Keratinocyte (primary cell): ENCODE results near the gene CAMSAP1. TPM values are rescaled to one million over a fixed set of nuclear protein-coding genes. Genes with fewer than 3 reads are reported as not detected.

Source experiments
- DNase-seq: peaks from one replicate; pipeline ENCODE4 v3.0.0-alpha.2; 2011; ENCODE audit warnings: low read depth, missing footprints, low spot score
- FAIRE-seq: peaks from 2 replicates; lab custom pipeline; 2011; peaks lifted over from hg19 to GRCh38; lab: Jason Lieb, UNC
- H2AFZ ChIP-seq: 2 replicates; pipeline ENCODE4 v1.6.0; 2012; ENCODE audit warnings: low read length, control low read depth, inconsistent platforms; ENCODE audit not compliant: control insufficient read depth
- H3K27ac ChIP-seq: 2 replicates; pipeline ENCODE4 v1.5.1; 2011; ENCODE audit warnings: low read length; ENCODE audit not compliant: control insufficient read depth, insufficient read depth
- H3K27me3 ChIP-seq: 3 replicates; pipeline ENCODE4 v1.6.0; 2011; ENCODE audit warnings: low read length; ENCODE audit not compliant: control insufficient read depth, insufficient read depth; ENCODE audit errors: extremely low read depth
- H3K36me3 ChIP-seq, 2 experiments: 2 replicates in 1 of 2; 3 replicates in 1 of 2; pipeline ENCODE4 v1.5.1; 2011; ENCODE audit warnings: low read length in 2 of 2, mild to moderate bottlenecking in 1 of 2; ENCODE audit not compliant: control insufficient read depth in 2 of 2, insufficient read depth in 2 of 2; ENCODE audit errors: extremely low read depth in 1 of 2
- H3K4me1 ChIP-seq: 3 replicates; pipeline ENCODE4 v1.5.1; 2011; ENCODE audit warnings: low read length; ENCODE audit not compliant: control insufficient read depth, insufficient read depth; ENCODE audit errors: extremely low read depth
- H3K4me2 ChIP-seq: 3 replicates; pipeline ENCODE4 v1.6.0; 2011; ENCODE audit warnings: low read depth, low read length; ENCODE audit not compliant: control insufficient read depth, insufficient read depth; ENCODE audit errors: extremely low read depth
- H3K4me3 ChIP-seq, 3 experiments: fragments of 200-600 bp in 1 of 3; sonication (generic) in 1 of 3; 2 replicates in 2 of 3; 3 replicates in 1 of 3; pipeline ENCODE4 v1.5.1; 2011 to 2016; ENCODE audit warnings: low read length in 3 of 3, mild to moderate bottlenecking in 3 of 3, control low read depth in 2 of 3, inconsistent platforms in 1 of 3, low read depth in 1 of 3, mixed read lengths in 1 of 3, mixed run types in 1 of 3, moderate library complexity in 1 of 3; ENCODE audit not compliant: control insufficient read depth in 2 of 3, insufficient read depth in 2 of 3; ENCODE audit errors: extremely low read depth in 1 of 3
- H3K79me2 ChIP-seq: 2 replicates; pipeline ENCODE4 v1.6.0; 2012; ENCODE audit warnings: low read length; ENCODE audit not compliant: control insufficient read depth, insufficient read depth
- H3K9ac ChIP-seq: 3 replicates; pipeline ENCODE4 v1.6.0; 2011; ENCODE audit warnings: low read length; ENCODE audit not compliant: control insufficient read depth, insufficient read depth; ENCODE audit errors: extremely low read depth
- H3K9me1 ChIP-seq: 3 replicates; pipeline ENCODE4 v1.6.0; 2011; ENCODE audit warnings: low read length; ENCODE audit not compliant: control insufficient read depth, insufficient read depth; ENCODE audit errors: extremely low read depth
- H3K9me3 ChIP-seq: 2 replicates; pipeline ENCODE4 v1.5.1; 2012; ENCODE audit warnings: low read depth, low read length; ENCODE audit not compliant: control insufficient read depth
- H4K20me1 ChIP-seq: 3 replicates; pipeline ENCODE4 v1.6.0; 2011; ENCODE audit warnings: low read length; ENCODE audit not compliant: control insufficient read depth, insufficient read depth; ENCODE audit errors: extremely low read depth
- EZH2 ChIP-seq: IDR thresholded peaks from one replicate; pipeline ENCODE4 v1.6.1; 2012; ENCODE audit warnings: inconsistent platforms, mild to moderate bottlenecking, low read length, moderate library complexity
- dilution Hi-C: fragments of 300-500 bp; cut with MboI; formaldehyde crosslinking; loops from one replicate; pipeline ENCODE4 v1.7.0; 2020; ENCODE audit warnings: low sequenced_read_pairs; ENCODE audit not compliant: extremely low pct_ligation_motif_present
- polyA plus RNA-seq, 5 experiments: library from polyadenylated mRNA; depleted of rRNA in 3 of 5; stranded (reverse) in 3 of 5; stranded (forward) in 1 of 5; unstranded in 1 of 5; fragments of >200 nt; gene quantifications; 1 replicate in 1 of 5; 2 replicates in 3 of 5; 3 replicates in 1 of 5; pipeline versions ENCODE4 v1.2.1 to v1.2.3, GENCODE V29; 2011 to 2012; ENCODE audit warnings: missing spikeins in 2 of 5, low read depth in 1 of 5, low replicate concordance in 1 of 5
- TF ChIP-seq, protein P1 (sequence below), 3 experiments: IDR thresholded peaks in 1 of 3; conservative IDR thresholded peaks in 1 of 3; optimal IDR thresholded peaks in 1 of 3; 2 replicates in 2 of 3; 3 replicates in 1 of 3; pipeline versions ENCODE3 to v1.5.1; 2011; ENCODE audit warnings: low read length in 3 of 3, mild to moderate bottlenecking in 3 of 3, moderate library complexity in 2 of 3, control low read depth in 1 of 3, inconsistent platforms in 1 of 3; ENCODE audit not compliant: insufficient read depth in 2 of 3; ENCODE audit errors: extremely low read depth in 1 of 3

The CAMSAP1 gene
- polyA plus RNA-seq, 1 donor (not counting 4 experiments of a cell fraction or from before 2014, with no cell fraction given) = 8.3 TPM

DNA sequence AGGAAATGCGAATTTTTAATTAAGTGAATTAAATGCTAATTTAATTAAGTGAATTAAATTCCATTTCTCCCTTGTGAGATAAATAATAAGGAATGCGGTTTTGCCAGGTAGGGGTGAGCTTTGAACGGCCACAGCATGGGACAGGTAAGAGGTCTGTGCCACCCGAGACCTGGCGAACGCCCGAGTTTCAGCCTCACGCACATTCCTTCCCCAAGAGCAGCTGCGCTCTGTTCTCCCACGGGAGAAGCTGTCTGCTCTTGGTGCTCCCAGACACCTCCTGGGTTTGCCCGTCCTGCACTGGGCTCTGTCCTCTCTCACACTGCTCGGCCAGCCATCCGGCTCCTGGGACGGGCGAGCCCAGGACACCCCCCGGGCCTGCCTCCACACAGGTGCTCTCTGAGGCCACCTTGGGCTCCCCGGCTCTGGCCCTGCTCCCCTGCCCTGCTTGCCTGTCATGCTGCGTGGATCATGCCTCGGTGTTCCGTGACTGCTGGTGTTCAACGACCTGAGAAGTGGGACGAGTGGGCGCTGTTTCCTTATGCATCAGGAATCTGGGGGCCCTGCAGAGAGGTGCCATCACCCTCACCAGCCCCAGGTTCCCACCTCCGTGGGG, 13.7 kb upstream of the CAMSAP1 start:
- dilution Hi-C loops = no loop called here
- DNase-seq = no peak
- H3K79me2 ChIP-seq = no peaks in the 10 kb centered on the region
- no peak overlapping the region for H3K9ac ChIP-seq
- peaks cover 0 to 2% of the 10 kb centered on the region in 2 experiments for H3K36me3 ChIP-seq
- no peak for FAIRE-seq
- no peaks in the 10 kb centered on the region for H3K9me1 ChIP-seq
- H3K27me3 ChIP-seq = no peaks in the 10 kb centered on the region
- H3K4me2 ChIP-seq = no peak overlapping the region
- peaks cover 4% of the 10 kb centered on the region for H3K9me3 ChIP-seq
- no peak for TF ChIP-seq EZH2
- TF ChIP-seq, protein P1, sequence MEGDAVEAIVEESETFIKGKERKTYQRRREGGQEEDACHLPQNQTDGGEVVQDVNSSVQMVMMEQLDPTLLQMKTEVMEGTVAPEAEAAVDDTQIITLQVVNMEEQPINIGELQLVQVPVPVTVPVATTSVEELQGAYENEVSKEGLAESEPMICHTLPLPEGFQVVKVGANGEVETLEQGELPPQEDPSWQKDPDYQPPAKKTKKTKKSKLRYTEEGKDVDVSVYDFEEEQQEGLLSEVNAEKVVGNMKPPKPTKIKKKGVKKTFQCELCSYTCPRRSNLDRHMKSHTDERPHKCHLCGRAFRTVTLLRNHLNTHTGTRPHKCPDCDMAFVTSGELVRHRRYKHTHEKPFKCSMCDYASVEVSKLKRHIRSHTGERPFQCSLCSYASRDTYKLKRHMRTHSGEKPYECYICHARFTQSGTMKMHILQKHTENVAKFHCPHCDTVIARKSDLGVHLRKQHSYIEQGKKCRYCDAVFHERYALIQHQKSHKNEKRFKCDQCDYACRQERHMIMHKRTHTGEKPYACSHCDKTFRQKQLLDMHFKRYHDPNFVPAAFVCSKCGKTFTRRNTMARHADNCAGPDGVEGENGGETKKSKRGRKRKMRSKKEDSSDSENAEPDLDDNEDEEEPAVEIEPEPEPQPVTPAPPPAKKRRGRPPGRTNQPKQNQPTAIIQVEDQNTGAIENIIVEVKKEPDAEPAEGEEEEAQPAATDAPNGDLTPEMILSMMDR (optimal IDR thresholded peaks at IDR 0.05 in 1 of 3, IDR thresholded peaks at IDR 0.05 in 1 of 3, conservative IDR thresholded peaks at IDR 0.05 in 1 of 3; ENCODE audit: extremely low read depth in 1 of 3, insufficient read depth in 2 of 3, low read length in 3 of 3) = no peak
- H3K4me3 ChIP-seq = no peak overlapping the region
- no peaks in the 10 kb centered on the region for H4K20me1 ChIP-seq
- H2AFZ ChIP-seq = no peak overlapping the region
- H3K4me1 ChIP-seq = no peaks in the 10 kb centered on the region
- H3K27ac ChIP-seq = no peak overlapping the region

DNA sequence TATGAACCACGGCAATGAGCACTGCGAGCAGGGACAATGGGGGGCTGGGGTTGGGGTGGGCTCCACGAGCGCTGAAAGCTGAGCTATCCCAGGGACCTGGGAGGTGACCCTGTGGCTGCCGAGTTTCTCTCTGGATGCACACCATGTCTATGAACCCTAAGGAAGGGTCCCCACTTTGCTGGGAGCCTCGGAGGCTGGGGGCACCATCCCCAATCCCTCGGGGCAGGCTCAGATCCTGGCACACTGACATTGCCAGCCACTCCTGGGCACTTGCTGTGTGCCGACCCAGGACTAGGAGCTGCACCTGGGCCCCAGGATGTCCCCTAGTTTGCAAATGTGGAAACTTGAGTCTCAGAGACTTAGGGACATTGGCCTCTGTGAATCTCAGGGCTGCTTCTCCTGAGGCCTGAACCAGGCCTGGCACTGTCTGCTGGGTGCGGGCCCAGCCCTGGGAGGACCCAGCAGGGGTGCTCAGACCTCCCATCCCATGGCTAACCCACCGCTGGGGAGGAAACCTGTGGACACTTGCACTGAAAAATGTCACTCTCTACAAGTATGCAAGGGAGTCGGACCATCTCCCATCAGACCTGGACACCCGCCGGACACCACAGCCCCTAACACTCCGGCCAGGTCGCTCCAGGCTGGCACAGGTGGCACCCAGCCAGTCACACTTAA, 13.0 kb upstream of the CAMSAP1 start:
- TF ChIP-seq, protein P1 (optimal IDR thresholded peaks at IDR 0.05 in 1 of 3, IDR thresholded peaks at IDR 0.05 in 1 of 3, conservative IDR thresholded peaks at IDR 0.05 in 1 of 3; ENCODE audit: extremely low read depth in 1 of 3, insufficient read depth in 2 of 3, low read length in 3 of 3) = no peak
- no peak for TF ChIP-seq EZH2
- Histone ChIP-seq H3K27me3 (no peaks in the 10 kb centered on the region), H3K4me3 (no peak overlapping the region), H3K9ac (no peak overlapping the region), H3K9me3 (peaks cover 9% of the 10 kb centered on the region), H3K27ac (no peak overlapping the region), H3K4me2 (no peak overlapping the region), H3K9me1 (no peaks in the 10 kb centered on the region), H3K36me3 (peaks cover 1 to 8% of the 10 kb centered on the region in 2 experiments), H3K79me2 (no peaks in the 10 kb centered on the region), H2AFZ (no peak overlapping the region), H3K4me1 (no peaks in the 10 kb centered on the region), H4K20me1 (no peaks in the 10 kb centered on the region)
- FAIRE-seq (no peak), DNase-seq (no peak)
- dilution Hi-C loops = no loop called here
